ENCODE data around the gene GJA9.
A peak's percentile ranks its signal among the peaks of the same experiment; 100 is the strongest.

The GJA9 gene

GRCh38 chr1:38896169-38896568, 14.8 kb upstream of the GJA9 start:
- Mint-ChIP-seq H3K4me3 (no peak overlapping the region), H3K9me3 (no peaks in the 10 kb centered on the region), H3K36me3 (ENCODE audit: low read depth) (no peaks in the 10 kb centered on the region), H3K4me1 (ENCODE audit: low read depth) (no peaks in the 10 kb centered on the region), H3K27me3 (ENCODE audit: low read depth) (no peaks in the 10 kb centered on the region), H3K27ac (no peak overlapping the region)

- peaks cover 10% of the 10 kb centered on the region for H3K27me3 Mint-ChIP-seq (ENCODE audit: low read depth)
- H3K36me3 Mint-ChIP-seq (ENCODE audit: low read depth) = no peaks in the 10 kb centered on the region
- H3K4me3 Mint-ChIP-seq = no peak overlapping the region
- H3K4me1 Mint-ChIP-seq (ENCODE audit: low read depth) = no peaks in the 10 kb centered on the region
- H3K27ac Mint-ChIP-seq = no peak overlapping the region
- no peaks in the 10 kb centered on the region for H3K9me3 Mint-ChIP-seq
These were observed 11.6 kb upstream of the GJA9 start for GRCh38 chr1:38892976-38893375.

- H3K27ac Mint-ChIP-seq = no peak overlapping the region
- H3K36me3 Mint-ChIP-seq (ENCODE audit: low read depth) = no peaks in the 10 kb centered on the region
- H3K9me3 Mint-ChIP-seq = no peaks in the 10 kb centered on the region
These were observed 10.4 kb upstream of the GJA9 start for GRCh38 chr1:38891753-38892152.

GRCh38 chr1:38889589-38889988, 8.2 kb upstream of the GJA9 start:
- no peaks in the 10 kb centered on the region for H3K36me3 Mint-ChIP-seq (ENCODE audit: low read depth)
- no peaks in the 10 kb centered on the region for H3K4me1 Mint-ChIP-seq (ENCODE audit: low read depth)

More at GRCh38 chr1:38891753-38892152, 10.4 kb upstream of the GJA9 start:
- Mint-ChIP-seq H3K4me1 (ENCODE audit: low read depth) (no peaks in the 10 kb centered on the region), H3K4me3 (no peak overlapping the region), H3K27me3 (ENCODE audit: low read depth) (peaks cover 12% of the 10 kb centered on the region)

GRCh38 chr1:38888423-38889333, 7.3 kb upstream of the GJA9 start:
- no peaks in the 10 kb centered on the region for H3K4me1 Mint-ChIP-seq (ENCODE audit: low read depth)
- H3K4me3 Mint-ChIP-seq = no peak overlapping the region
- no peak overlapping the region for H3K27ac Mint-ChIP-seq
- H3K9me3 Mint-ChIP-seq = no peaks in the 10 kb centered on the region
- H3K36me3 Mint-ChIP-seq (ENCODE audit: low read depth) = no peaks in the 10 kb centered on the region
- H3K27me3 Mint-ChIP-seq (ENCODE audit: low read depth) = peaks cover 25% of the 10 kb centered on the region

More at GRCh38 chr1:38889589-38889988, 8.2 kb upstream of the GJA9 start:
- Mint-ChIP-seq H3K27me3 (ENCODE audit: low read depth) (peaks cover 25% of the 10 kb centered on the region), H3K27ac (no peak overlapping the region), H3K9me3 (no peaks in the 10 kb centered on the region), H3K4me3 (no peak overlapping the region)

- Mint-ChIP-seq H3K27ac (no peak overlapping the region), H3K9me3 (no peaks in the 10 kb centered on the region)
These were observed 3.7 kb upstream of the GJA9 start for GRCh38 chr1:38885092-38885491.

GRCh38 chr1:38875811-38876210, 5.6 kb downstream of the GJA9 start:
- H3K27me3 Mint-ChIP-seq (ENCODE audit: low read depth) = no peaks in the 10 kb centered on the region
- H3K36me3 Mint-ChIP-seq (ENCODE audit: low read depth) = no peaks in the 10 kb centered on the region
- H3K4me3 Mint-ChIP-seq = no peak overlapping the region
- H3K27ac Mint-ChIP-seq = no peak overlapping the region
- peaks cover 15% of the 10 kb centered on the region for H3K4me1 Mint-ChIP-seq (ENCODE audit: low read depth)
- H3K9me3 Mint-ChIP-seq = no peaks in the 10 kb centered on the region

More at GRCh38 chr1:38885092-38885491, 3.7 kb upstream of the GJA9 start:
- Mint-ChIP-seq H3K27me3 (ENCODE audit: low read depth) (peaks cover 25% of the 10 kb centered on the region), H3K36me3 (ENCODE audit: low read depth) (no peaks in the 10 kb centered on the region), H3K4me3 (no peak overlapping the region), H3K4me1 (ENCODE audit: low read depth) (no peaks in the 10 kb centered on the region)

- peak within 1 kb of the TSS; percentile 89 for H3K4me3 Mint-ChIP-seq
- H3K27ac Mint-ChIP-seq = peak within 1 kb of the TSS; percentile 81
- H3K9me3 Mint-ChIP-seq = no peaks in the 10 kb centered on the region
- peaks cover 17% of the 10 kb centered on the region for H3K4me1 Mint-ChIP-seq (ENCODE audit: low read depth)
- H3K36me3 Mint-ChIP-seq (ENCODE audit: low read depth) = peaks cover 3% of the 10 kb centered on the region
- no peaks in the 10 kb centered on the region for H3K27me3 Mint-ChIP-seq (ENCODE audit: low read depth)
These were observed 8.1 kb downstream of the GJA9 start, which contains the start of gene MYCBP for GRCh38 chr1:38873027-38873969. TSS of gene MYCBP (minus strand) at chr1:38873348. CDS start at chr1:38873305, 43 bp downstream.

GRCh38 chr1:38872401-38873026, 8.9 kb downstream of the GJA9 start:
- Mint-ChIP-seq H3K27me3 (ENCODE audit: low read depth) (no peaks in the 10 kb centered on the region), H3K36me3 (ENCODE audit: low read depth) (peaks cover 5% of the 10 kb centered on the region), H3K4me1 (ENCODE audit: low read depth) (peaks cover 20% of the 10 kb centered on the region), H3K9me3 (no peaks in the 10 kb centered on the region), H3K27ac (peak overlapping the region; percentile 81), H3K4me3 (peak overlapping the region; percentile 89)

GRCh38 chr1:38870996-38871395, 10.4 kb downstream of the GJA9 start:
- Mint-ChIP-seq H3K9me3 (no peaks in the 10 kb centered on the region), H3K27me3 (ENCODE audit: low read depth) (no peaks in the 10 kb centered on the region), H3K36me3 (ENCODE audit: low read depth) (peaks cover 7% of the 10 kb centered on the region), H3K27ac (no peak overlapping the region), H3K4me3 (peak overlapping the region; percentile 4), H3K4me1 (ENCODE audit: low read depth) (peaks cover 20% of the 10 kb centered on the region)

- H3K36me3 Mint-ChIP-seq (ENCODE audit: low read depth) = peaks cover 10% of the 10 kb centered on the region
- H3K27me3 Mint-ChIP-seq (ENCODE audit: low read depth) = no peaks in the 10 kb centered on the region
- no peak overlapping the region for H3K27ac Mint-ChIP-seq
- H3K9me3 Mint-ChIP-seq = no peaks in the 10 kb centered on the region
- peaks cover 18% of the 10 kb centered on the region for H3K4me1 Mint-ChIP-seq (ENCODE audit: low read depth)
- no peak overlapping the region for H3K4me3 Mint-ChIP-seq
These were observed 14.2 kb downstream of the GJA9 start for GRCh38 chr1:38867208-38867607.

GRCh38 chr1:38865112-38865715, 16.2 kb downstream of the GJA9 start:
- Mint-ChIP-seq H3K4me3 (no peak overlapping the region), H3K27me3 (ENCODE audit: low read depth) (no peaks in the 10 kb centered on the region), H3K9me3 (no peaks in the 10 kb centered on the region), H3K36me3 (ENCODE audit: low read depth) (peaks cover 10% of the 10 kb centered on the region), H3K4me1 (ENCODE audit: low read depth) (peaks cover 22% of the 10 kb centered on the region), H3K27ac (no peak overlapping the region)

- Mint-ChIP-seq H3K36me3 (ENCODE audit: low read depth) (peaks cover 9% of the 10 kb centered on the region), H3K4me1 (ENCODE audit: low read depth) (peaks cover 29% of the 10 kb centered on the region), H3K27ac (peak overlapping the region; percentile 79)
These were observed 21.0 kb downstream of the GJA9 start for GRCh38 chr1:38860454-38860795.

More at GRCh38 chr1:38860454-38860795, 21.0 kb downstream of the GJA9 start:
- H3K27me3 Mint-ChIP-seq (ENCODE audit: low read depth) = no peaks in the 10 kb centered on the region
- no peaks in the 10 kb centered on the region for H3K9me3 Mint-ChIP-seq
- H3K4me3 Mint-ChIP-seq = peak overlapping the region; percentile 92
